HG02623 (cell line): ENCODE measurements around the gene ERCC3.
"Not testable (repeated sequence)": the region's sequence is repeated elsewhere in the genome, so short reads cannot be mapped to it uniquely, and the experiment has no call there.

Source experiments
- ATAC-seq: cut with Tn5 transposase; IDR thresholded peaks from one replicate; pipeline ENCODE4 v1.9.1; 2021; ENCODE audit warnings: moderate library complexity; ENCODE audit not compliant: unreplicated experiment

ERCC3 gene

GRCh38 chr2:127226520-127227263, 67.3 kb downstream of the ERCC3 start:
- peak; percentile 70 for ATAC-seq

GRCh38 chr2:127226132-127226519, 67.8 kb downstream of the ERCC3 start:
- ATAC-seq = no peak

GRCh38 chr2:127225186-127225960, 68.6 kb downstream of the ERCC3 start:
- no peak for ATAC-seq

GRCh38 chr2:127224135-127224534, 69.8 kb downstream of the ERCC3 start:
- not testable (repeated sequence) for ATAC-seq

- ATAC-seq = no peak
Measured at GRCh38 chr2:127220768-127221527, 73.0 kb downstream of the ERCC3 start.

- no peak for ATAC-seq
Measured at GRCh38 chr2:127220102-127220767, 73.7 kb downstream of the ERCC3 start, which contains the start of gene CYP27C1. Gene CYP27C1, minus strand, starts transcription at chr2:127220299. Its CDS starts 29 bp downstream, at chr2:127220270.

- no peak for ATAC-seq
Measured at GRCh38 chr2:127219171-127220070, 74.5 kb downstream of the ERCC3 start.

- no peak for ATAC-seq
Measured at GRCh38 chr2:127218812-127219170, 75.2 kb downstream of the ERCC3 start.

- no peak for ATAC-seq
Measured at GRCh38 chr2:127217470-127218325, 76.2 kb downstream of the ERCC3 start.

GRCh38 chr2:127216593-127216992, 77.4 kb downstream of the ERCC3 start:
- ATAC-seq = no peak

- ATAC-seq = no peak
Measured at GRCh38 chr2:127216095-127216494, 77.8 kb downstream of the ERCC3 start.

GRCh38 chr2:127214201-127214600, 79.7 kb downstream of the ERCC3 start:
- ATAC-seq = not testable (repeated sequence)

- no peak for ATAC-seq
Measured at GRCh38 chr2:127208313-127208712, 85.6 kb downstream of the ERCC3 start.
